ENCODE data around the gene LRRC10B.

LRRC10B gene

DNA sequence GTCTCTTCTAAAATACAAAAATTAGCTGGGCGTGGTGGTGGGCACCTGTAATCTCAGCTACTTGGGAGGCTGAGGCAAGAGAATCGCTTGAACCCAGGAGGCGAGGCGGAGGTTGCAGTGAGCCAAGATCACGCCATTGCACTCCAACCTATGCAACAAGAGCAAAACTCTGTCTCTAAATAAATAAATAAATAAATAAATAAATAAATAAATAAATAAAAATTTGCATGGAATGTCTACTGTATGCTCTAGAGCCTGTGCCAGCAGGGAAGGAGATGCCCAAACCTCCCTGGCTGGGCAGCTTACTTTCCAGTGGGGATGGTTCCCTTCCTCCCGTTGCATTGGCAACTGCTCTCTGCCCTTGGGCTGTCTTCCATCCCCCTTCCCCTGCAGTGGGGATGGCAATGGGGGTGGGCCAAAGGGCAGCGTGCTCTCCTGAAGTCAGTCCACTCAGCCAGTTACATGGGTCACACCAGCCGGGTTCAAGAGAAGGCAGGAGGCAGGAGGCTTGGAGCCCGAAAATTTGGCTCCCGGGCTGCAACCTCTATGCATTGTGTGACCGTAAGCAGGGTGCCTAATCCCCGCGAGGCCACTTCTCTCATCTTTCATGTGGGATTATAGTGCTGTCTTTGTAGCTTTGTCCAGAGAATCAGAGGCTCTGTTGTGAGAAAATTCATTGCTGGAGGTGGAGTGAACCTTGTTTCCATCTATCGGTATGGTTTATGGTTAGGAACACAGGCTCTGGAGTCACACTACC lies 1.4 kb upstream of the LRRC10B start:
- Histone ChIP-seq H3K36me3 (ENCODE audit: insufficient read depth) (no peaks in the 10 kb centered on the region), H3K4me3 (IDR thresholded peaks at IDR 0.05; ENCODE audit: insufficient read depth, low read depth, low read length) (no peak overlapping the region), H3K9ac (no peak overlapping the region), H3K27ac (no peak overlapping the region), H3K4me2 (no peak overlapping the region), H3K27me3 (ENCODE audit: insufficient read depth, low read depth) (peaks cover 56% of the 10 kb centered on the region; the same call in 1 of the 2 replicates), H3K4me1 (ENCODE audit: low read depth, poor library complexity, severe bottlenecking) (peaks cover 8% of the 10 kb centered on the region), H4K20me1 (ENCODE audit: insufficient read depth) (no peaks in the 10 kb centered on the region), H3K79me2 (ENCODE audit: insufficient read depth, low read depth) (no peaks in the 10 kb centered on the region), H2AFZ (ENCODE audit: low read depth) (no peak overlapping the region)
- TF ChIP-seq, protein P1, sequence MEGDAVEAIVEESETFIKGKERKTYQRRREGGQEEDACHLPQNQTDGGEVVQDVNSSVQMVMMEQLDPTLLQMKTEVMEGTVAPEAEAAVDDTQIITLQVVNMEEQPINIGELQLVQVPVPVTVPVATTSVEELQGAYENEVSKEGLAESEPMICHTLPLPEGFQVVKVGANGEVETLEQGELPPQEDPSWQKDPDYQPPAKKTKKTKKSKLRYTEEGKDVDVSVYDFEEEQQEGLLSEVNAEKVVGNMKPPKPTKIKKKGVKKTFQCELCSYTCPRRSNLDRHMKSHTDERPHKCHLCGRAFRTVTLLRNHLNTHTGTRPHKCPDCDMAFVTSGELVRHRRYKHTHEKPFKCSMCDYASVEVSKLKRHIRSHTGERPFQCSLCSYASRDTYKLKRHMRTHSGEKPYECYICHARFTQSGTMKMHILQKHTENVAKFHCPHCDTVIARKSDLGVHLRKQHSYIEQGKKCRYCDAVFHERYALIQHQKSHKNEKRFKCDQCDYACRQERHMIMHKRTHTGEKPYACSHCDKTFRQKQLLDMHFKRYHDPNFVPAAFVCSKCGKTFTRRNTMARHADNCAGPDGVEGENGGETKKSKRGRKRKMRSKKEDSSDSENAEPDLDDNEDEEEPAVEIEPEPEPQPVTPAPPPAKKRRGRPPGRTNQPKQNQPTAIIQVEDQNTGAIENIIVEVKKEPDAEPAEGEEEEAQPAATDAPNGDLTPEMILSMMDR (conservative IDR thresholded peaks at IDR 0.05; ENCODE audit: low read depth, low read length) = no peak

DNA sequence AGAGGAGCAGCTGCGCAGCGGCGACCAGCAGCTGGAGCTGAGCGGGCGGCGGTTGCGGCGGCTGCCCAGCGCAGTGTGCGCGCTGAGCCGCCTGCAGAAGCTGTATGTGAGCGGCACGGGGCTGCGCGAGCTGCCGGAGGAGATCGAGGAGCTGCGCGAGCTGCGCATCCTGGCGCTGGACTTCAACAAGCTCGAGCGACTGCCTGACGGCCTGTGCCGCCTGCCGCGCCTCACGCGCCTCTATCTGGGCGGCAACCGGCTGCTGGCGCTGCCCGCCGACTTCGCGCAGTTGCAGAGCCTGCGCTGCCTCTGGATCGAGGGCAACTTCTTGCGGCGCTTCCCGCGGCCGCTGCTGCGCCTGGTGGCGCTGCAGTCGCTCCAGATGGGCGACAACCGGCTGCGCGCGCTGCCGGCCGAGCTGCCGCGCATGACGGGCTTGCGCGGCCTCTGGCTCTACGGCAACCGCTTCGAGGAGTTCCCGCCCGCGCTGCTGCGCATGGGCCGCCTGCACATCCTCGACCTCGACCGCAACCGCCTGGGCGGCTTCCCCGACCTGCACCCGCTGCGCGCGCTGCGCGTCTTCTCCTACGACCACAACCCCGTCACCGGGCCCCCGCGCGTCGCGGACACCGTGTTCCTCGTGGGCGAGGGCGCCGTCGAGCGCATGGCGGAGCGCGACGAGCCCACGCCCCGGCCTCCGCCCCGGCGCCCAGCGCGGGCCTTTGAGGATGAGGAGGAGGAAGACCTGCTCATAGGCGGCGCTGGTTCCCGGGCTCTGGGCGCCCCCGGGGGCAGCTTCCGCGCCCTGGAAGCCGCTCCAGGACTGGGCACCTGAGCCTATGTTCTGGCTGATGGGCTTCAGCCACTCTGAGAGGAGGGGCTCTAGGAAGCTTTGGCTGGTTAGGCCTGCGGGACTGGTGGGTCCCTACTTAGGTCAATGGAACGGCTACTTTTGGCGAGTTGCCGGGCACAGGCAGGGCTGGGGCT lies 787 bp downstream of the LRRC10B start:
- peaks cover 59% of the 10 kb centered on the region; the same call in 1 of the 2 replicates for H3K27me3 ChIP-seq (ENCODE audit: insufficient read depth, low read depth)
- no peaks in the 10 kb centered on the region for H3K79me2 ChIP-seq (ENCODE audit: insufficient read depth, low read depth)
- H3K4me1 ChIP-seq (ENCODE audit: low read depth, poor library complexity, severe bottlenecking) = no peaks in the 10 kb centered on the region
- no peak overlapping the region for H3K4me3 ChIP-seq (IDR thresholded peaks at IDR 0.05; ENCODE audit: insufficient read depth, low read depth, low read length)
- no peak overlapping the region for H2AFZ ChIP-seq (ENCODE audit: low read depth)
- H3K36me3 ChIP-seq (ENCODE audit: insufficient read depth) = no peaks in the 10 kb centered on the region
- H4K20me1 ChIP-seq (ENCODE audit: insufficient read depth) = no peaks in the 10 kb centered on the region
- no peak overlapping the region for H3K4me2 ChIP-seq
- H3K27ac ChIP-seq = no peak overlapping the region
- TF ChIP-seq, protein P1 (conservative IDR thresholded peaks at IDR 0.05; ENCODE audit: low read depth, low read length) = no peak
- H3K9ac ChIP-seq = no peak overlapping the region

DNA sequence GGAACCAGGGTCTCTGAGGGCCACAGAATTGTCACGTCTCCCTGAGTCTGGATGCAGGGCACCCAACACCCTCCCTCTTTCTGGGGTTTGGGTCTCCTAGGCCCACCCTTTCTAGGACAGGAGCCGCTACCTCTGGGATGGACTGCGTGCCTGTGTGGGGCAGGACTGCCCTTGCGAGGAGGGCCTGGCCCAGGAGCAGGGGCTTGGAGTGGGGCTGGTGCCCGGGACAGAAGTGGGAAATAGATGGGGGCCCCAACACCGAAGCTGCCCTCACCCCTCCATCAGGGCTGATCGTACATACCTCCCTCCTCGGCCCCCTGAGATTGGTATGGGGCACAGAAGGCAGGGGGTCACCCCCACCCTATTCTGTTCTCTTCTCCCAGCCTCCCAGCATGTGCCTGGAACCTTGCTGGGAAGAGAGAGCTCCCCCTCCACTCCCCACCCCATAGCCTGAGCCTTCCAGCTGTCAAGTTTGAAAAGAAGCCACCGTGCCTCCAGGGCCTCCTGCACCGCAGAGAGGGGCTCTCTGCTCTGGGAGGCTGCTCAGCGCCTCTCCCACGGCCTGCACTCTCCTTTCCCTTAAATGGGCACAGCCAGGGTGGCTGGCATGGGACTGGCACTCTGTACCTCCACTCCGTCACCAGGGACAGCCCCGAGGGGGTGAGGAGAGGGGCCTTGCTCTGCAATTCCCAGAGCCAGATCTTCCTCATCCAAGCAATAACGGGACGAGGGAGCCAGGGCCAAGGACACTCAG lies 1.8 kb downstream of the LRRC10B start:
- no peak overlapping the region for H3K4me2 ChIP-seq
- no peaks in the 10 kb centered on the region for H3K36me3 ChIP-seq (ENCODE audit: insufficient read depth)
- no peak overlapping the region for H2AFZ ChIP-seq (ENCODE audit: low read depth)
- no peaks in the 10 kb centered on the region for H4K20me1 ChIP-seq (ENCODE audit: insufficient read depth)
- H3K4me3 ChIP-seq (IDR thresholded peaks at IDR 0.05; ENCODE audit: insufficient read depth, low read depth, low read length) = no peak overlapping the region
- TF ChIP-seq, protein P1 (conservative IDR thresholded peaks at IDR 0.05; ENCODE audit: low read depth, low read length) = no peak
- H3K27ac ChIP-seq = no peak overlapping the region
- no peak overlapping the region for H3K9ac ChIP-seq
- H3K4me1 ChIP-seq (ENCODE audit: low read depth, poor library complexity, severe bottlenecking) = no peaks in the 10 kb centered on the region
- no peaks in the 10 kb centered on the region for H3K79me2 ChIP-seq (ENCODE audit: insufficient read depth, low read depth)
- peaks cover 64% of the 10 kb centered on the region; the same call in 1 of the 2 replicates for H3K27me3 ChIP-seq (ENCODE audit: insufficient read depth, low read depth)

DNA sequence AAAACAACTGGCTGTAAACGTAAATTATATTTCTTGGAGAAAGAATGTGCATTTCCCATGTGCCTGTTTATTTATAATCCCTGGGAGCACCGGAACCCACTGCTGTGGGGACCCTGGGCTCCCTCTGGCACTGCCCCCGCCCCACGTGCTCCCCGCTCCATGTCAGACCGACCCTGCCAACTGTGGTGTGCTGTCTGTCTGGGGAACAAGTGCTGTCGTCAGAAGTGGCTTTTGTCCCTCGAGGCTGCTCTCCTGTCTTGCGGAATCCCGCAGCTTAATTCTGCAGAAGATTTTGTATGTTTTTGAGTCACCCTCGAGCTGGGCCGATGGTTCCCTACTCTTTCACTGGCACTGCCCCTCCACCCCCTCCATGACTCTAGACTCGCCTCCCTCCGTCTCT lies 2.4 kb downstream of the LRRC10B start:
- Histone ChIP-seq H3K36me3 (ENCODE audit: insufficient read depth) (no peaks in the 10 kb centered on the region), H3K4me3 (IDR thresholded peaks at IDR 0.05; ENCODE audit: insufficient read depth, low read depth, low read length) (no peak overlapping the region), H2AFZ (ENCODE audit: low read depth) (no peak overlapping the region), H3K9ac (no peak overlapping the region), H3K79me2 (ENCODE audit: insufficient read depth, low read depth) (no peaks in the 10 kb centered on the region), H3K4me2 (no peak overlapping the region), H4K20me1 (ENCODE audit: insufficient read depth) (no peaks in the 10 kb centered on the region), H3K4me1 (ENCODE audit: low read depth, poor library complexity, severe bottlenecking) (no peaks in the 10 kb centered on the region), H3K27me3 (ENCODE audit: insufficient read depth, low read depth) (peaks cover 64% of the 10 kb centered on the region; the same call in 1 of the 2 replicates), H3K27ac (no peak overlapping the region)
- TF ChIP-seq, protein P1 (conservative IDR thresholded peaks at IDR 0.05; ENCODE audit: low read depth, low read length) = no peak
